EL (cell line): ENCODE measurements around the gene METTL24.
A peak's percentile ranks its signal among the peaks of the same experiment; 100 is the strongest.
"Not testable (repeated sequence)": the region's sequence is repeated elsewhere in the genome, so short reads cannot be mapped to it uniquely, and the experiment has no call there.

ENCODE experiments used
- DNase-seq: peaks from one replicate; pipeline ENCODE4 v3.0.0-alpha.2; 2016

Gene METTL24

DNA sequence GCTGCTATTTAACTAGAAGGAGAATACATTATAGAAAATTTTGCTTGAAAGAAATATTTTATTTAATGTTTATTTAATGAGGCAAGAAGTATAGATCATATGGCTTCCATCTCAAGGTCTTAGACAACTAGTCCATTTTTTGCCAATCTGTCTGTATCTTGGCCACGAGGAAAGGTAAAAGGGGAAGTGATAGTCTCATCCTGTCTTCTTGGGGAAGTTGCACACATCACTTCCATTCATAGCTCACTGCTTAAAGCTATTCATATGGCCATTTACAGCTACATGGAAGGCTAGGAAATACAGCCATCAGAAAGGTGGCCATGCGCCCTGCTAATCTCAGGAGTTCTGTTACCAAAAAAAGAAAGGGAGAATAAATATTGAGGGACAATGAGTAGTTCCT is 50.8 kb downstream of the METTL24 start:
- DNase-seq: no peak

DNA sequence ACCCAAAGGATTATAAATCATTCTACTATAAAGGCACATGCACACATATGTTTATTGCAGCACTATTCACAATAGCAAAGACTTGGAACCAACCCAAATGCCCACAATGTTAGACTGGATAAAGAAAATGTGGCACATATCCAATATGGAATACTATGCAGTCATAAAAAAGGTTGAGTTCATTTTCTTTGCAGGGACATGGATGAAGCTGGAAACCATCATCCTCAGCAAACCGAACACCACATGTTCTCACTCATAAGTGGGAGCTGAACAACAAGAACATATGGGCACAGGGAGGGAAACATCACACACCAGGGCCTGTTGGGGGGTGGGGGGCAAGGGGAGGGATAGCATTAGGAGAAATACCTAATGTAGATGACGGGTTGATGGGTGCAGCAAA is 52.3 kb downstream of the METTL24 start:
- not testable (repeated sequence) for DNase-seq

DNA sequence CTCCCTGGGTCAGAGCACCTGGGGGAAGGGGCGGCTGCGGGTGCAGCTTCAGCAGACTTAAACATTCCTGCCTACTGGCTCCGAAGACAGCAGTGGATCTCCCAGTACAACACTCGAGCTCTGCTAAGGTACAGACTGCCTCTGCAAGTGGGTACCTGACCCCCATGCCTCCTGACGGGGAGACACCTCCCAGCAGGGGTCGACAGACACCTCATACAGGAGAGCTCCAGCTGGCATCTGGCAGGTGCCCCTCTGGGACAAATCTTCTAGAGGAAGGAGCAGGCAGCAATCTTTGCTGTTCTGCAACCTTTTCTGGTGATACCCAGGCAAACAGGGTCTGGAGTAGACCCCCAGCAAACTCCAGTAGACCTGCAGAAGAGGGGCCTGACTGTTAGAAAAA is 54.5 kb downstream of the METTL24 start:
- DNase-seq: not testable (repeated sequence)

DNA sequence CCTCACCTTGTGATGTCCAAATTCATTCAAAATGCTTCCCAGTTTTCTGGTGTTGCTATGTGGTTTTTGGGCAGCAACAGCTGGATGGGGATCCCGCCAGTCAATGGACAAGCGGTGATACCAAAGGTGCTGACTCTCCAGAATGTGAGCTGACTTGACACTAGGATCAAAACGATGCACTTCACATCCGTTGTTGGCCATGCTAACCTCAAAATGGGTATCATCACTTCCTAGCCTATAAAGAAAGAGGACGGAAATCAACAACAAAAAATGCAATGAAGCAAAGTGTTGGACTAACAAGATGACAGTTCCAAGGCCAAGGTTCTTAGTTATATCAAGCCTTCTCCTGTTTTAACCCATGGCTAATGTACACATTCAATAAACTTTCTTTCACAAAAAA is 59.2 kb downstream of the METTL24 start:
- no peak for DNase-seq

DNA sequence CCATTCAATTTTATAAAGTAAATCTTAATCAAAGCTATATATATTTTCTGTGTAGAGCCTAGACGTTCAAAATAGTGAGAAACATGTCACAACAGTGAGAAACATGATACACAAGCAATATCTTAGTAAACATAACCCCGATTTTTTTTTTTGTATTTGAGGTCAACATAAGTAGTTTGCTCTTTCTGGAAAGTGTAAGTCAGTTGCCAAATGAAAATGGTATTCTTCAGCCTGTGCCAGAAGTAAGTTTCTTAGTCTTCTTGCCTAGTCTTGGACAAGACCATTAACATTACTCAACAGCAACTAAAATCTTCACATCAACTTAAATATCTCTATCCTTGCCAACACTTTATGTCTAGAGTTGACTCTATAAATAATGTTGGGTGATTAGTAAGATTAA is 59.7 kb downstream of the METTL24 start:
- no peak for DNase-seq

DNA sequence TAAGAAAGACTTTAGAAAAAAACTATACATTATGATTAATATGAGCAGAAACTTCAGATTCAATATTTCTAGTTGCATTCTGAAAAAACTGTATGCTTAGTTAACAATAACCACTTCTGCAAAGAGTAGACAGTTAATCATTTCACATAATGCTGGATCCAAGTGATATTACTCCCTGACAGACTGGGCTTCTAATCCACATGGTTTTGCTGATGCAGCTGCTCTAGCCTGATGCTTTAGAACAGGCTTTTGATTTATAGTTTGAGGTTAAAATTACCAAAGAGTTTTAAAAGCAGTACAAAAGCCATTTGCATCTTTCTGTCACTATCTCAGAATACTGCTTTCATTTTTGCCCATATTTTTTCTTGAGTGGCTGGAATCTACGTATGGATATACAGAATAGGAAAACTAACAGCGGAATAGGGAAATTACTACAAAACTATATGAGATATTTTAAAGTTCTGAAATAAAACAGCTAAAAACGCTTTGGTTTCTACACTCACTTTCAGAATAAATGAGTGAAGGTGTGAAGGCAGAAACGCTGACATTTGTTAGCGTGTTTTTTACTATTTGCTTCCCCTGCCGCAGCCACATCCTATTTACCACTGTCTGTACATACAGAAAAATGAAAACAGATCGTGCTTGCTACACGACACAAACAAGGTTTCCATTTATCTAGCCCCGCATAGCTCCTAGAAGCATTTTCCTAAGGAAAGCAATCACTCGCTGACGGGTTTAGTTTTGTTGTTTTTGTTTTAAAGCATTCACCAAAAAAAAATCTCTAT is 61.7 kb downstream of the METTL24 start:
- DNase-seq: no peak

DNA sequence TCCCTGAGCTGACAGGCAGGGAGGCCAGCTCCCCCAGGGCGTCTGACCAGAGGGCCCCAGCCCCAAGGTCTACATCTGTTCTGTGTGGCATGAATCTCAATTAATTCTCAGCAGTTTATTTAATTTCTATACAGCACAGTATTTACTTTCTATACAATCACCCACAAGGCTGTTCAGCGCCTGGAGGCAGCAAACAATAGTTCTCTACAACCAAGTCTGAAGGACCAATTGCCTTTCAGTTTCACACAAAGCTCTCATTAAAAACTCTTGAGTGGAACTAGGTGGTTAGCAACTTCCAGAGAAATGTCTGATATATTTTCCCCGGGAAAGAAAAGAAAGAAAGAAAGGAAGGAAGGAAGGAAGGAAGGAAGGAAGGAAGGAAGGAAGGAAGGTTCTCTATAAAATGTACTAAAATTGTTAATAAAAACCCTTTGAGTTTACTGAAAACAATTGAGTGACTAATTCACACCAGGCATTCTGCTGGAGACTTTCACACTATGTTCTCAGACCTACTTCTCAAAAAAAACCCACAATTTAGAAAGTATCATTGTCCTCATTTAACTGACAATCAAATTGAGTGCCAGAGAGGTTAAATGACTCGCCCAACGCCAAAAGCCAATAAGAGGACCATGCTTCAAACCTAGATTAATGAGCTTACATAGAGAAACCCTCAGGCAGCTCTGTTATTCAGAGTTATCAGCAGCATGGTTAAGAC is 62.5 kb downstream of the METTL24 start:
- no peak for DNase-seq

DNA sequence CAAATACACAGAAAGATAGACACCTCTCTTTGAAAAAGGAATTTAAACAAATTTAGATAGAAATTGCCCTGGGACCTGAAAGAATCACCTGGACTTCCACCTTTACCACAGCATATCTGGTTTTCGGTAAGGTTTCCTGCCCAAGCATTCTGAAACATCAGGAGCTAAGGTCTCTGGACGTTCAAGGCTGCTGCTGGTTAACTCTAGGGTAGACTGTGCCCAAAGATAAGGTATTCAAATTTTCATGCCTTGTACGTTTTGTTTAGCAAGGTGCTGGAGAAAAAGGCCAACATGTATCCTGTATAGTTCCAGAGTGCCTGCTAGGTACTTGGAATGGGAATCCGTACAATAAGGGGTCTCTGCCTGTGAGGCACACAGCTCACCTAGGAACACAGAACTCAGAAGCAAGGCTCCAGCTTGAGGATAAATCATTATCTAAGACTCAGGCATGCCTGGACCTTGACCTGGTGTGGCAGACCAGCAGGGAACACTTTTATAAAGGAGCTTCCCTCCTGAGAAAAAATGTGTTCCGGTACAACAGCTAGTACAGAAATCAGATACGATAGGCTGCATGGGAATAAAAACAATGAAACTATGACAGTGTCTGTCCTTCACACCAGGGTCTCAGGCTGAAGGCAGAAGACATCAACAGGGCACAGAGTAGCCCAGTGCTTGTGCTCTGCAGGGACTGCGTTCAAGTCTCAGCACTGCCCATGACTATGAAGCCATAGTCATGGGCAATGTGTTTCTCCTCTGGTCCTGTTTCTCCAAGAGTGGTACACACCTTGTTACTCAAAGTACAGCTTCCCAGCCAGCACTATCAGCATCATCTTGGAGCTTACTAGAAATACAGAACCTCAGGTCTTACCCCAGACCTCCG is 70.4 kb downstream of the METTL24 start:
- no peak for DNase-seq

DNA sequence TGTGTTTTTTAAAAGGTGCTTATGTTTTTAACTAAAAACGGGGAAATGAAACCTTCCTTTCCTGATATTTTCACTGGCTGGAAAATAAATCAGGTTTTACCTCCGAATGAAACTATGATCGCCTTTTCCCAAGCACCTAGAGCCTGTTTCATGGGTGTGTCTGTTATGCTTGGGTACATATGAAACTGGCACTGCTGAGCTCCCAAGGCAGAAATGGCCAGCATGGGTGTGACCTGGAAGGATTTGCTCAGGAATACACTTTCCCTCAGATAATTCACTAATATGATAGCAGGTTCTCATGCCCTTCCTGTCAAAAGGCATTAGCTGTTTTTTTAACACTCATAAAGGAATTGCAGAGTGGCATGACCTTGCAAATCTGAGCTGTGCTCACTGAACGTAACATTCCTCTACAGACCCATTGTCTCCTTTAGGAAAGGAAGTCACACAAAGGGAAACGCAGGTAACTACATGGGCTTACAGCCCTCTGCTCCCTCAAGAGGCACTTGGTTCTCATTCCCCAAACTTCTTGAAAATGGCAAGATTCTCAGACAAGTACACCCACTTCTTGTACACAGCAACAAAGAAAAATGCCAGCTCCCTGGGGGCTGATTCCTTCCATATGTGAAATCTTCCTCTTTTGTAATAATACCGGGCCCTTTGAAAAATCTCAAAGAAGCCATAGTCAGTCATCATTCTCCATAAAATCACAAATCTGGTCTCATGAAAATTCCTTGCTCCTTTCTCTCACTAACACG is 72.7 kb downstream of the METTL24 start:
- no peak for DNase-seq

DNA sequence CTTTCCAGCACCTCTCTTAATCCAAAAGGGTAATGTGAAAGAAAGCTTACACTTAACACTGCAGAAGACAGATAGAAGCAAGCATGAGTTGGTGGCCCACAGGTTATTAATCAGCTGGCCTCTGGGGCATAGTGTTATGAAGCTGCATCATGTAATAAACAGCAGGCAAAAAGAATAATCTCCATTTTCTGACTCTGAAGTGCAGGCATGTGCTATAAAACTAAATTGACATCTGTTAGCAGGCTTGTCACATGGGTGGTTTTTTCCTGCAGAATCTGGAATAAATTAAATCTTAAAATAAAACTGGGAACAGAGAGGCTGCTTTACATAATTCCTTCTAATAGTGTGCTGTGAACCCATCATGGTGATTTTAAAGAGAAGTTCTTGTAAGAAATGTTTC is 73.3 kb downstream of the METTL24 start:
- DNase-seq: no peak

DNA sequence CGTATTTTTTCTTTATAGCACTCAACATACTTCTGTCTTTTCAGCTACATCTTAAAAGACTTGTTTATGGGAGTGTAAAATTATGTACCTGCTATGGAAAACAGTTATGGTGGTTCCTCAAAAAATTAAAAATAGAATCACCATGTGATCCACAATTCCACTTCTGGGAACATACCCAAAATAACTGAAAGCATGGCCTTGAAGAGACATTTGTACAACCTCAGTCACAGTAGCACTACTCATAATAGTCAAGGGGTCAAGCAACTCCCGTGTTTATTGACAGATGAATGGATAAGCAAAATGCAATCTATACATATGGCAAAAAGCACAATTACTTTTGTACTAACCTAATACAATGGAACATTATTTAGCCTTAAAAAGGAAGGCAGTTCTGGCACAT is 74.5 kb downstream of the METTL24 start:
- no peak for DNase-seq

DNA sequence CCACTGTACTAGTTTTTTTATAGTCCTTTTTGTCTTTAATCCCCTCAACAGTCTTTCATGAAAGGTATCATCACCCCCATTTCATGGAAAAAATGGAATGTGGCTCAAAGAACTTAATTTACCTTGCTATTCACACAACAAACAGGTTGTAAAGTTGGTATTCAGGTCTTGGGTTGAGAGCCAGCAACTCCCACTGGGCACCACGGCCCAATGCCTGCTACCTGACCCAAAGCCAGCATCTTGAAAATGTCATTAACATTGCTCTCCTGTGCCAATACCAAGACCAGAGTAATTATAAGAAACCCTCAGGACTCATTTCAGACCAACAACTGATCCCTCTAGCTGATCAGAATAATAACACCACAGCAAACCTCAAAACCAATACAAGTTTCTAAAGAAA is 75.7 kb downstream of the METTL24 start:
- no peak for DNase-seq

DNA sequence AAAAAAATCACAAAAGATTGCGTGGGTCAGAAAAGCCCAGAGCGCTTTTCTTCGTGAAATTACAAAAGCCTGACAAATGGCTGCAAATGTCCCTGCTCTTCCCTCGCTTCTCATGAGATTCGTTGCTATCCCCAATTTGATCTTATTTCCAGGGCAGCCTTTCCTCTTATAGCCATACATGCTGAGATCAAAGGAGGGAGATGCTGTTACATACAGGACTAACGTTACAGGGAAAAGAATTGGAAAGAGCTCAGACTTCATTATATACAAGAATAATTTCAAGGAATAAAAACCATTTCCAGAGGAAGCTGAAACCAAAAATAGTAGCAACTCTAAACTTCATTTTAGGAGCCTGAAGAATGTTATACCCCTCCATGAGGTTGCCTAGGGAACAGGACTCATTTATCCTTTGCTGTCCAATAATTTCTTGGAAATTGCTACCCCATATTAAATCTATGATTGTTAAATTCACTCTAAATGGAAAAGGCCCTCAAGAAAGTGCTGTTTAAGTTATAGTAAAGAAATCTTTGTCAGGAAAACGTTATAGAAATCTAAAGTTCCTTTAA is 81.0 kb downstream of the METTL24 start:
- no peak for DNase-seq

DNA sequence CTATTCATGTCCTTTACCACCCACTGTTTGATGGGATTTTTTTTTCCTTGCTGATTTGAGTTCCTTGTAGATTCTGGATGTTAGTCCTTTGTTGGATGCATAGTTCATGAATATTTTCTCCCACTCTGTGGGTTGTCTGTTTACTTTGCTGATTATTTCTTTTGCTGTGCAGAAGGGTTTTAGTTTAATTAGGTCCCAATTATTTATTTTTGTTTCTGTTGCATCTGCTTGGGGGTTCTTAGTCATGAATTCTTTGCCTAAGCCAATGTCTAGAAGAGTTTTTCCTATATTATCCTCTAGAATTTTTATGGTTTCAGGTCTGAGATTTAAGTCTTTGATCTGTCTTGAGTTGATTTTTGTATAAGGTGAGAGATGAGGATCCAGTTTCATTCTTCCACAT is 85.4 kb downstream of the METTL24 start:
- not testable (repeated sequence) for DNase-seq

DNA sequence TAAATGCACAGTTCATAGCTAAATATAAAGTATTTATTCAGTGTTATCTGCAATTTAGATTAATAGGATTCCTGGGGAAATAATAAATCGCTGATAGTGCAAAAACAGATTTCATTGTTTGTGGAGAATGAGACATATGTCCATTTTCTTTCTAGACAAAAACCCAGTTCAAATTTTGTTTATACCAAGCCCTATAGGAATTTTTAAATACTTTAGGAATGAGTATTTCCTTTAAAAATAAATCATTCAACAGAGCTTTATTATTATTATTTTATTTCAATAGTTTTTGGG is 86.5 kb downstream of the METTL24 start:
- no peak for DNase-seq

DNA sequence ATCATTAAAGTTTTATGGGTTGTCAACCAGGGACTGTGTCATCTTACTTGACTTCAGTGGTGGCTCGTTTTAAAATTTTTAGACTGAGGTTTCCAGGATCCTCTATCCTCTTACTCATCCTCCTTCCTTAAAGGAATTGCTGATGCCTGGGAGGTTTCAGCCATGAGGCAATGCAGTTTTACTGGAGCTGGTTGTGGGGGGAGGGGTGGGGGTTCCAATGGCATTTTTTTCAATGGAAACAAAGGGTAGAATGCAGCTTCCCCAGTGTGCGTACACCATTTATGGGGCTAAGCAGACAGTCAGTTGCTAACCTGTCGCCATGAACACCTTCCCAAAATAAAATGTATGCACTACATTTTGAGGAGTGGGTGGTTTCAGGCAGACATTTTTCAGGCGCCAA is 88.0 kb downstream of the METTL24 start:
- peak; percentile 34 for DNase-seq

DNA sequence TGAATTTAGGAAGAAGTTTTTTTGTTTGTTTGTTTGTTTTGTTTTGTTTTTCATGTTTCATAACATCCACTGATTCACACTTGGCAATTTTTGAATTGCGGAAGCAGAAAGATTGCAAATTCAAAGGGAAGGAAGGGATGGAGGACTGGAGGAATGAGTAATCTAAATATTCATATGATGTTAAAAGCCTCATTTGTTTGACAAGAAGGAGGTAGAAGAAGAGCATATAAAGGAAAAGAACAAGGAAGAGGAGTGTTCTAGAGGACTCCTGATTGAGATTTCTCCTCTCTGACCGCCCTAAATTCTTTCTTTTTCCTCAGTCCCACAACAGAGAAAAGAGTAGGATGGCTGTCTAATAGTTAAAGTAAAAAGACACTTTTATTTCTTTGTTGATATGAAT is 88.5 kb downstream of the METTL24 start:
- DNase-seq: no peak

DNA sequence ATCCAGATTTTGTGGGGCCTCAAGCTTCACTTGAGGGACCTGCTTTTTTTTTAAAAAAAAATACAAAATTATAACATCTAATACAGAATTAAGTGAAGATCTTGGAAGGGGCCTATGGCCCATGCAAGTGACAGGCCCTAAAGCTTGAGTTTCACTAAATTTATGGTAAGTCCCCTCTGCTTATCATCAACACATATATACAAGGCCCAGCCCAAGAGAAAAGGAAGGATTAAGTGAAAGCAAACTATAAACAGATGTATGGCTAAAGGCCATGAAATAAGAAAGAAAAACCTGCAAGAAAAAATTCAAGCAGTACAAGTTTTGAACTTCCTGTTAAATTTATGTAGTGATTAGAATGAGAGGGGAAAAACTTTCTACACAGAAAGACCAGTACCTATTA is 91.2 kb downstream of the METTL24 start:
- DNase-seq: no peak

DNA sequence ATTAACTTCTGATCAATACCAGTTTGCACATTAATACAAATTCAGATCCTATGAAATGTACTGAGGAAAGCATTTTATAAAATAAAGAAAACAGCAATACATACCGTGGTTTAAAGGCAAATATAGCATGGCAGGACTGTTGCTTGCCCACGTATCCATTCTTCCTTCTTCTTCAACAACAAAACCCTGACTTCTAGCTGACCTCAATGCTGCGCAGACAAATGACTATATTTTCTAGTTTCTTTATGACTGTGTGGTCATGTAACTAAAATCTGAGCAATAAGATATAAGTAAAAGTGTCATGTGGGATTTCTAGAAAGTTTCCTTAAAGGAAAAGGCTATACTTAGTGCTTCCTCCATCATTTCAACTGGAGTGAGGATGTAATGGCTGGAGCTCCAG is 92.9 kb downstream of the METTL24 start:
- no peak for DNase-seq

DNA sequence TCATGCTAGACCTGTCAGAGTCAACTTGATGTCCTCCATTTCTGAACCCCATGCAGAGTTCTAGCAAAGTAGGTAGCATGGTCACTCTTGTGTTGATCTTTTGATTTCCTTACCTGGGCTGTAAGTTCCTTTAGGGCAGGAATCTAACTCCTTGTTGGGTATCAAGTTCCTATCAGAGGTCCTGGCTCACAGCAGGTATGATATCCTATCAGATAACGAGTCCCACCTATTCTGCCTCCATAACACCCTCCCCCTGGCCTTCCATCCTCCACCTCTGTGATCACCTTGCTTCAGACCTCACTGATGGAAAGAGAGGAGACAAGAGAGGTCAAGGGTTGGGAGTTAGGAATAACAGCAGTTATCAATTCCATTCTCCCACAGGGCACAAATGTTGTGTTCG is 101.8 kb downstream of the METTL24 start:
- no peak for DNase-seq

DNA sequence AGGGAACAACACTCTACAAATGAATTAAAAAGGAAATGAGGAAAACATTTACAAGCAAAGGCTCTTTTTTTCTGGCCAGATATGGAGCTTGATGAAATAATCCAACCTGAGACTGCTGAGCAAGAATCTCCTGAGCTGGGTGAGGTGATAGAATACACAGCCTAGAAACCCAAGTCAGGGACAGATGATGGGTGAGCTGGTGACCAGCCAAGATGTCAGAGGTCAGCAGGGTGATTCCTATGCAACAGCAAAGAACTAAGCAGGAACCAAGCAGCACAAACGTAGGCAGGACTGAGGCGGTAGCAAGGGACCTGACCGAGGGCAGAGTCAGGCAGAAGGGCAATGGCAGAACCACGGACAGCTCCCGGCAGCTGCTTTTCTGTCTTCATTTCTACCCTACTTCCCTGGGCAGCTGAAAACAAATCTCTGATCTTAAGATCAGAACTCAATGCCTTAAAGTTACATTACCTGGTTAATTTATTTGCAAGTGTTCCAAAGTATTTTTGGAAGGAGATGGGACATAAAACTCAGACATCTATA is 102.9 kb downstream of the METTL24 start:
- peak; percentile 18 for DNase-seq

DNA sequence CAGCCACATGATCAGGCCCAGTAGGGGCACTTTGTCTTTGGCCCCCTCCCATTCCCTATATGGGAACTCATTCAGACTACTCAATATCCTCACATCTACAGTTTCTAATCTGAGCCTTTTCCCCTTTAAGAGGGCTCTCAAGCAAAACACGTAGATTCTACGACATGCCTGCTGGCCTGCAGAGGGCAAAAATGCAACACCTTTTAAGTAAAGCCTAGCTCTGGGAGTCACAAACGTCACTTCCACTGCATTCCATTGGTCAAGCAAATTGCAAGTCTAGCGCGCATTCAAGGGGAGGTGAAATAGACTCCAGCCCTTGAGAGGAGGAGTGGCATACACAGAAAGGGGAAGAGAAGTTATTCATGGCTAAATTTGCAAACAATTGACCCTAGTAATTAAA is 107.3 kb downstream of the METTL24 start:
- DNase-seq: no peak

DNA sequence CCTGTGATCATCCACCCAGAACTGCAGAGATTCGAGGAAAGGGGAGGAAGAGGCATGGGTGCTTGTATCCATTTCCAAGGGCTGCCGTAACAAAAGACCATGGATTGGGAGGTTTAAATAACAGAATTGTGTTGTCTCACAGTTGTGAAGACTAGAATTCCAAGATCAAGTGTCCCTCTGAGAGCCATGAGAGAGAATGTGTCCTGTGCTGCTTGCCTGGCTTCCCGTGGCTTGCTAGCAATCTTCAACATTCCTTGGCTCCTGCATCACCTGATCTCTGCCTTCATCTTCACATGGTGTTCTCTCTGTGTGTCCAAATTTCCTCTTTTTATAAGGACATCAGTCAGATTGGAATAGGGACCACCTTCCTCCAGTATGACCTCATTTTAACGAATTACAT is 108.1 kb downstream of the METTL24 start:
- DNase-seq: no peak
